CD4-positive, alpha-beta T cell treated with Interleukin-4 for 4 hours (primary cell): ENCODE results near the gene CLASP1.
"Not testable (repeated sequence)": the region's sequence is repeated elsewhere in the genome, so short reads cannot be mapped to it uniquely, and the experiment has no call there.

ENCODE experiments used
- DNase-seq: peaks from one replicate; pipeline ENCODE4 v3.0.0-alpha.2; 2020

CLASP1 gene

GRCh38 chr2:121405233-121405632 lies 244.0 kb downstream of the CLASP1 start:
- DNase-seq: no peak

GRCh38 chr2:121400201-121400600 lies 249.1 kb downstream of the CLASP1 start:
- no peak for DNase-seq

GRCh38 chr2:121398853-121399252 lies 250.4 kb downstream of the CLASP1 start:
- no peak for DNase-seq

- DNase-seq: no peak
These were observed 259.1 kb downstream of the CLASP1 start for GRCh38 chr2:121390082-121390692.

- DNase-seq: no peak
These were observed 260.9 kb downstream of the CLASP1 start for GRCh38 chr2:121388371-121388770.

GRCh38 chr2:121387591-121388325 lies 261.5 kb downstream of the CLASP1 start:
- DNase-seq: no peak

- DNase-seq: no peak
These were observed 262.6 kb downstream of the CLASP1 start for GRCh38 chr2:121386707-121387106.

GRCh38 chr2:121386102-121386501 lies 263.2 kb downstream of the CLASP1 start:
- DNase-seq: no peak

GRCh38 chr2:121382744-121383143 lies 266.5 kb downstream of the CLASP1 start:
- DNase-seq: no peak

- no peak for DNase-seq
These were observed 271.6 kb downstream of the CLASP1 start for GRCh38 chr2:121377646-121378045.

- DNase-seq: no peak
These were observed 272.6 kb downstream of the CLASP1 start for GRCh38 chr2:121376535-121377250.

GRCh38 chr2:121375621-121376159 lies 273.6 kb downstream of the CLASP1 start:
- no peak for DNase-seq

- not testable (repeated sequence) for DNase-seq
These were observed 274.7 kb downstream of the CLASP1 start for GRCh38 chr2:121374412-121375075.

- no peak for DNase-seq
These were observed 276.4 kb downstream of the CLASP1 start for GRCh38 chr2:121372721-121373353.

- DNase-seq: no peak
These were observed 277.2 kb downstream of the CLASP1 start for GRCh38 chr2:121372082-121372481.

- no peak for DNase-seq
These were observed 280.4 kb downstream of the CLASP1 start for GRCh38 chr2:121368836-121369235.

- no peak for DNase-seq
These were observed 281.1 kb downstream of the CLASP1 start for GRCh38 chr2:121368155-121368554.

- DNase-seq: no peak
These were observed 281.9 kb downstream of the CLASP1 start for GRCh38 chr2:121367246-121367900.

- no peak for DNase-seq
These were observed 283.2 kb downstream of the CLASP1 start for GRCh38 chr2:121366040-121366439.

- DNase-seq: no peak
These were observed 284.2 kb downstream of the CLASP1 start for GRCh38 chr2:121365061-121365460.

GRCh38 chr2:121363632-121364420 lies 285.4 kb downstream of the CLASP1 start:
- DNase-seq: no peak
